Mucosa of rectum (tissue), 2 donors: Measurements from ENCODE around the gene ANKRD66.

Source experiments
- H3K27ac ChIP-seq, 2 donors: one replicate each; pipeline ENCODE4 v1.7.0; 2013; ENCODE audit warnings: inconsistent platforms in 2 of 2, low read depth in 2 of 2, low read length in 2 of 2
- H3K27me3 ChIP-seq, 2 donors: one replicate each; pipeline ENCODE4 v1.7.0; 2013; ENCODE audit warnings: low read length in 2 of 2; ENCODE audit not compliant: control insufficient read depth in 2 of 2, insufficient read depth in 2 of 2
- H3K36me3 ChIP-seq, 2 donors: one replicate each; pipeline ENCODE4 v1.7.0; 2013; ENCODE audit warnings: low read length in 2 of 2; ENCODE audit not compliant: control insufficient read depth in 2 of 2, insufficient read depth in 2 of 2
- H3K4me1 ChIP-seq, 2 donors: one replicate each; pipeline ENCODE4 v1.7.0; 2013; ENCODE audit warnings: low read length in 2 of 2, mild to moderate bottlenecking in 1 of 2; ENCODE audit not compliant: control insufficient read depth in 2 of 2, insufficient read depth in 2 of 2
- H3K4me3 ChIP-seq, 2 donors: one replicate each; pipeline ENCODE4 v1.7.0; 2013; ENCODE audit warnings: low read length in 2 of 2
- H3K9ac ChIP-seq, 2 donors: one replicate each; pipeline ENCODE4 v1.7.0; 2013; ENCODE audit warnings: low read length in 2 of 2, low read depth in 1 of 2, mild to moderate bottlenecking in 1 of 2
- H3K9me3 ChIP-seq, 2 donors: one replicate each; pipeline ENCODE4 v1.7.0; 2013; ENCODE audit warnings: low read length in 2 of 2; ENCODE audit not compliant: control insufficient read depth in 2 of 2
- donor health status: healthy.
- donor health status: Normal muscosa, but diverticular disease.

Gene ANKRD66

DNA sequence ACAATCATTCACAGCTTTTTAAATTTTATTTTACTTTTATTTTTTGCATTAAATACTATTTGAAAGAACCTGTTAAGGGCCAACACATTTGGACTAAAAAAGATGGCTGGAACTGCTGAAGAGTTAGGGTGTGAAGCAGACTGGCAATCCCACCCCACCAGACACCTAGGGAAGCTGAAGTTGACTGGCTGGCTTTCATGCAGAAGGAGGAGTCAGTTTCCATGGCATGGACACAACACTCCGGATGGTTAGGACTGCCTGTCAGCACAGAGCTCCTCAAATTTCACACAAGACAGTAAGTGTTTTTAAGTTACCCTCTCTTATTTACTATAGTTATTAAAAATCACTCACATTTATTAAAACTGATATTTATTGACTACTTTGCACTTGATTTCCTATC is at the start of gene ANKRD66:
ANKRD66 (plus strand) TSS at position 238 of the 400 bp plus-strand sequence. CDS start 5,016 bp downstream, outside the sequence.
- Histone ChIP-seq H3K9me3 (no peaks in the 10 kb centered on the region), H3K36me3 (no peaks in the 10 kb centered on the region), H3K9ac (no peak within 1 kb of the TSS), H3K27ac (no peak within 1 kb of the TSS), H3K4me1 (no peaks in the 10 kb centered on the region), H3K27me3 (no peaks in the 10 kb centered on the region), H3K4me3 (no peak within 1 kb of the TSS)

DNA sequence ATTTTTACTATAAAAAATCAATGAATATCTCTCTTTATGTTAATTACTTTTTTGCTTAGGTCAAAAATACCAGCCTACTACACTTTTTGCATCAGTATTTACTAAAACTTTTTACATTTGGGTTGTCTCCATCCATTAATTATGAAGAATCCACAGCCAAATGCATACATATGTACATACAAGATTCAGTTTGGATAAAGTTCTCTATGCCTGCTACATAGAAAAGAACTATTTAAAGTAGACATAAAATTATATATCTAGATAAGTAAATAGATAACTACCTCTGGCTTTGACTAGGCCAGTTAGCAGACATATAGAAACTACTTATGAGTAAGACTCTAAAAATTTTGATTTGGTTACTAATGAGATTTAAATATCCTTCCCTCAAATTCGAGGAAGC is 46.8 kb upstream of the ANKRD66 start:
- Histone ChIP-seq H3K27ac (no peak overlapping the region), H3K36me3 (no peaks in the 10 kb centered on the region), H3K9me3 (no peaks in the 10 kb centered on the region), H3K4me1 (no peaks in the 10 kb centered on the region), H3K27me3 (no peaks in the 10 kb centered on the region), H3K9ac (no peak overlapping the region), H3K4me3 (no peak overlapping the region)

- H3K36me3 ChIP-seq, result no peaks in the 10 kb centered on the region
- no peak overlapping the region for H3K9ac ChIP-seq
Observed at GRCh38 chr6:46704562-46704961, 42.2 kb upstream of the ANKRD66 start.

GRCh38 chr6:46706464-46706863 is 40.3 kb upstream of the ANKRD66 start:
- Histone ChIP-seq H3K9me3 (no peaks in the 10 kb centered on the region), H3K27me3 (no peaks in the 10 kb centered on the region), H3K27ac (no peak overlapping the region), H3K4me3 (no peak overlapping the region), H3K4me1 (no peaks in the 10 kb centered on the region), H3K36me3 (no peaks in the 10 kb centered on the region), H3K9ac (no peak overlapping the region)

More at GRCh38 chr6:46704562-46704961, 42.2 kb upstream of the ANKRD66 start:
- no peak overlapping the region for H3K27ac ChIP-seq
- H3K9me3 ChIP-seq, result no peaks in the 10 kb centered on the region
- no peak overlapping the region for H3K4me3 ChIP-seq
- H3K4me1 ChIP-seq, result no peaks in the 10 kb centered on the region
- no peaks in the 10 kb centered on the region for H3K27me3 ChIP-seq

DNA sequence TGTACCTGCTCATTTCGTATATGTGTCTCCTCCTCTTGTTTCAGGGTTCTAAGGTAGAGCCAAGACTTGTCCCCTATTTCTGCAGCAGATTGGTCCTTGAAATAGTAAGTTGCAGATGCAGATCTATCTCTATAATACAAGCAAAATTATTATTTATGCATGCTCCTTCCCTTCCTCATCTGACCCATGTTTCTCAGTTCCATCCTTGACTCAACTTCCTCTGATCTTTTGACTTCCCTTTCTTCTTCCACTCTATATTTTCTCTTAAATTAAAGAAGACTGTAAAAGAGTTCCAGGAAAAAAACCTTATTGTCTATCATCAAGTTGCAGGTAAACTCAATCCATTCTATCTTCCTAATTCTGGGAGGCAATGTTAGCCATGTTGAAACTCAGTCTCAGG is 35.2 kb upstream of the ANKRD66 start:
- H3K4me1 ChIP-seq, result no peaks in the 10 kb centered on the region
- no peaks in the 10 kb centered on the region for H3K36me3 ChIP-seq
- no peak overlapping the region for H3K27ac ChIP-seq
- no peak overlapping the region for H3K9ac ChIP-seq
- no peaks in the 10 kb centered on the region for H3K27me3 ChIP-seq
- no peak overlapping the region for H3K4me3 ChIP-seq
- no peaks in the 10 kb centered on the region for H3K9me3 ChIP-seq

DNA sequence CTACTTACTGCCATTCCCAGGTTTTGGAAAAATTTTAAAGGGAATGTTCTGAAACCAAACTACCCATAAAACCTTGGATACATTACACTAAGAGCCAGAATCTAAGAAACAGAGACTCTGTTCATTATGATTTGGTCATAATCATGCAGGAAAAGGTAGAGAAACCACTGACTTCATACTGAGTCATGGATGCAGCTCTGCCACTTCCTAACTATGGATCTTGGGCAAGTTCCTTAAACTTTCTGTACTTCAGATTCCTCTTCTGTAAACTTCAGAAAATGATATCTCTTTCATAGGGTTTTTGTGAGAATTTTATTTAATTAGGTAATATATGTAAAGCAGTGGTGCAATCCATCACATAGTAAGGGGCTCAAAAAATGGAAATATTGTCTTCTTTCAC is 31.6 kb upstream of the ANKRD66 start:
- Histone ChIP-seq H3K27ac (no peak overlapping the region), H3K36me3 (no peaks in the 10 kb centered on the region), H3K9me3 (no peaks in the 10 kb centered on the region), H3K27me3 (no peaks in the 10 kb centered on the region), H3K4me1 (no peaks in the 10 kb centered on the region), H3K9ac (no peak overlapping the region), H3K4me3 (no peak overlapping the region)

DNA sequence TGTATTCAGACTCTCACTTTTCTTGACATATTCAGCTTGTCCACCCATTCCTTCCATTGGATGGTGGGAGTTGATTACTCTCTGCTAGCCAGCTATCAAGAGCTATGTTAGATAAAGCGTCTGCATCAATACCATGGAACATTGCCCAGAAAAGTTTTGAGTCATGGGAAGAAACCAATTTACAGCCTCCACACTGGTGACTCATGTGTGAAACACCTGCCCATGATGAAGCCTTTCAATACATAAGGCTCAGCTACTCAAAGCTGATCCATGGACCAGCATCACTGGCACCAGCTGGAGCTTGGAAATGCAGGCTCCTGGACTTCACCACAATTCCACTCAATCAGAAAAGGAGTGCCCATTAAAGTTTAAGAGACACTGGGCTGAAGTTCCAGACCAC is 27.6 kb upstream of the ANKRD66 start:
- H3K27ac ChIP-seq, result no peak overlapping the region
- H3K36me3 ChIP-seq, result no peaks in the 10 kb centered on the region
- H3K4me3 ChIP-seq, result no peak overlapping the region
- no peaks in the 10 kb centered on the region for H3K27me3 ChIP-seq
- no peaks in the 10 kb centered on the region for H3K4me1 ChIP-seq
- no peaks in the 10 kb centered on the region for H3K9me3 ChIP-seq
- no peak overlapping the region for H3K9ac ChIP-seq

GRCh38 chr6:46720401-46720800 is 26.3 kb upstream of the ANKRD66 start:
- no peaks in the 10 kb centered on the region for H3K36me3 ChIP-seq
- no peaks in the 10 kb centered on the region for H3K4me1 ChIP-seq
- H3K9me3 ChIP-seq, result no peaks in the 10 kb centered on the region
- H3K27me3 ChIP-seq, result no peaks in the 10 kb centered on the region
- no peak overlapping the region for H3K4me3 ChIP-seq
- no peak overlapping the region for H3K27ac ChIP-seq
- no peak overlapping the region for H3K9ac ChIP-seq

DNA sequence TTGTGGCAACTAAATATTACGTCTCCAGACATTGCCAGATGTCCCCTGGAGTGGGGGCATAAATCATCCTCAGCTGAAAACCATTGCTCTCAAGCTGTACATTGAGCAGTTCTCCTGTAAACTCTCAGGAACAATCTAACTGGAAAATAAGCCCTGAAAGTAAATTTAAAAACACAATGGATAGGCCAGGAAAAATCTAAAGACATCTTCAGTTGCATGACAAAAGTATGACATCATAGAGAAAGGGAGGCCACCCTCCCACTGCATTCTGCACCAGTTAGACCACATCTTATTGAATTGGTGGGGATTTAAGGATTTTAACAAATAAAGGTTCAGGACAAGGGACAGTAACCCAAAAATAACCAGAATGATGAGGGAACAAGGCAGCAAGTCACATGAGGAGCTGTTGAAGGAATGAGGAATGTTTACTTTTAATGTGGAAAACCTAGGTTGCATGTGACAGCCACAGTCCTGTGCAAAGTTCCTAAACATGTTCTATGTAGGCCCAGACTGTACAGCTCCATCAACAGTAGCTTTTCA is 16.9 kb upstream of the ANKRD66 start:
- H3K9me3 ChIP-seq, result no peaks in the 10 kb centered on the region
- no peak overlapping the region for H3K9ac ChIP-seq
- H3K27ac ChIP-seq, result no peak overlapping the region
- H3K27me3 ChIP-seq, result no peaks in the 10 kb centered on the region
- H3K4me1 ChIP-seq, result peaks cover 0 to 3% of the 10 kb centered on the region in 2 donors
- H3K36me3 ChIP-seq, result no peaks in the 10 kb centered on the region
- no peak overlapping the region for H3K4me3 ChIP-seq

- H3K9me3 ChIP-seq, result no peaks in the 10 kb centered on the region
- H3K27ac ChIP-seq, result no peak overlapping the region
- peaks cover 0 to 4% of the 10 kb centered on the region in 2 donors for H3K27me3 ChIP-seq
- peaks cover 6 to 8% of the 10 kb centered on the region in 2 donors for H3K4me1 ChIP-seq
- H3K36me3 ChIP-seq, result no peaks in the 10 kb centered on the region
- no peak overlapping the region for H3K9ac ChIP-seq
- no peak overlapping the region for H3K4me3 ChIP-seq
Observed at GRCh38 chr6:46730921-46731461, 15.7 kb upstream of the ANKRD66 start.
